Measurements from ENCODE around the gene HIC1.

DNA sequence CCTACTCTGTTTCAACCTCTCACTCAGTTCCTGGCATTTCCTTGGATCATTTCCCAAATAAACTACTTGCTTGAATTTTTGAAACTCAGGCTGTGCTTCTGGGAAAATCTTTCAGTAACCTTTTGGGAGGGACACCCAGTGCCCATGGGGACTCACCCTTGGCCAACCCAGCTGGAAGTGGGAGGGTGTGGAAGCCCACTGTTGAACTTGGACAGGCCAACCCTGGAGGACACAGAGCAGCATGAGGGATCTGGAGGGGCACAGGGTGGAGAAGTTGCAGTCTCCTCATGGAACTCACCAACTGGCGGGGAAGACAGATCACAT is 40.9 kb upstream of the HIC1 start:
- no peak for TF ChIP-seq POLR2AphosphoS5 (IDR thresholded peaks at IDR 0.05; ENCODE audit: low read depth)
- no peak for TF ChIP-seq CTCF (conservative IDR thresholded peaks at IDR 0.05; ENCODE audit: low read depth in 2 of 2)
- no peak for TF ChIP-seq EZH2 (IDR thresholded peaks at IDR 0.05; ENCODE audit: low read depth, unreplicated experiment)
- TF ChIP-seq EZH2phosphoT487 (IDR thresholded peaks at IDR 0.05; ENCODE audit: unreplicated experiment) = no peak
- TF ChIP-seq CREB1 (CRISPR knock-in tag; IDR thresholded peaks at IDR 0.05; ENCODE audit: low read depth) = no peak
- no peak for TF ChIP-seq JUNB (IDR thresholded peaks at IDR 0.05; ENCODE audit: unreplicated experiment)
- no peak for TF ChIP-seq REST (IDR thresholded peaks at IDR 0.05; ENCODE audit: unreplicated experiment)
- no peak for TF ChIP-seq ZNF462 (CRISPR knock-in tag; IDR thresholded peaks at IDR 0.05)

Data from GM23338 (cell line).